DND-41 (cell line): ENCODE results near the gene OR2V2.
"Not testable (repeated sequence)": the region's sequence is repeated elsewhere in the genome, so short reads cannot be mapped to it uniquely, and the experiment has no call there.

Experiments used
- ATAC-seq: fragments of 200-7000 bp; cut with Tn5 transposase; 3 replicates; pipeline ENCODE4 v1.9.1; 2021; ENCODE audit warnings: low read depth; ENCODE audit not compliant: insufficient read depth
- DNase-seq: peaks from one replicate; pipeline ENCODE4 v3.0.0-alpha.2; 2020
- H2AFZ ChIP-seq: 2 replicates; pipeline ENCODE4 v1.6.0; 2012; ENCODE audit warnings: low read depth, low read length
- H3K27ac ChIP-seq: 2 replicates; pipeline ENCODE4 v1.5.1; 2012; ENCODE audit warnings: low read length, inconsistent platforms
- H3K27me3 ChIP-seq: fragments of 200-600 bp; sonication (generic); 2 replicates; pipeline ENCODE4 v1.6.0; 2012; ENCODE audit warnings: low read length, mild to moderate bottlenecking, inconsistent platforms; ENCODE audit not compliant: insufficient read depth, poor library complexity
- H3K36me3 ChIP-seq: 2 replicates; pipeline ENCODE4 v1.5.1; 2012; ENCODE audit warnings: low read length, inconsistent platforms; ENCODE audit not compliant: insufficient read depth
- H3K4me1 ChIP-seq: 2 replicates; pipeline ENCODE4 v1.5.1; 2012; ENCODE audit warnings: mild to moderate bottlenecking, low read length; ENCODE audit not compliant: insufficient read depth
- H3K4me2 ChIP-seq: 2 replicates; pipeline ENCODE4 v1.6.0; 2012; ENCODE audit warnings: mild to moderate bottlenecking, moderate library complexity, low read length, inconsistent platforms; ENCODE audit not compliant: insufficient read depth
- H3K4me3 ChIP-seq, 2 experiments: fragments of 200-600 bp in 1 of 2; shearing (Covaris generic) in 1 of 2; 2 replicates each; pipeline ENCODE4 v1.5.1; 2012 to 2016; ENCODE audit warnings: inconsistent platforms in 2 of 2, low read length in 2 of 2, mild to moderate bottlenecking in 2 of 2, low read depth in 1 of 2, moderate library complexity in 1 of 2
- H3K79me2 ChIP-seq: 2 replicates; pipeline ENCODE4 v1.6.0; 2012; ENCODE audit warnings: low read length, inconsistent platforms; ENCODE audit not compliant: insufficient read depth
- H3K9ac ChIP-seq: 2 replicates; pipeline ENCODE4 v1.6.0; 2012; ENCODE audit warnings: low read depth, mild to moderate bottlenecking, inconsistent platforms, low read length, moderate library complexity
- H3K9me3 ChIP-seq: 2 replicates; pipeline ENCODE4 v1.5.1; 2012; ENCODE audit warnings: low read length, moderate library complexity, mild to moderate bottlenecking, inconsistent platforms; ENCODE audit not compliant: insufficient read depth, severe bottlenecking
- H4K20me1 ChIP-seq: 2 replicates; pipeline ENCODE4 v1.6.0; 2012; ENCODE audit warnings: low read length; ENCODE audit not compliant: insufficient read depth
- CTCF ChIP-seq: IDR thresholded peaks from 2 replicates; pipeline ENCODE4 v1.5.1; 2012; ENCODE audit warnings: borderline replicate concordance, low read length, moderate library complexity, mild to moderate bottlenecking; ENCODE audit not compliant: poor library complexity, severe bottlenecking; ENCODE audit errors: extremely low read depth
- EZH2 ChIP-seq: IDR thresholded peaks from 3 replicates; pipeline ENCODE4 v1.6.1; 2012; ENCODE audit warnings: borderline replicate concordance, low read depth, mild to moderate bottlenecking, moderate library complexity, low read length, inconsistent platforms; ENCODE audit not compliant: severe bottlenecking

Gene OR2V2

GRCh38 chr5:181127456-181127855 is 19.9 kb upstream of the OR2V2 start:
- no peak for TF ChIP-seq EZH2
- no peak for TF ChIP-seq CTCF
- Histone ChIP-seq H3K27me3 (peaks cover 31% of the 10 kb centered on the region), H3K9ac (no peak overlapping the region), H3K36me3 (no peaks in the 10 kb centered on the region), H4K20me1 (no peaks in the 10 kb centered on the region; the same call in 1 of the 2 replicates), H3K4me3 (no peak overlapping the region), H2AFZ (no peak overlapping the region), H3K79me2 (no peaks in the 10 kb centered on the region), H3K4me2 (no peak overlapping the region), H3K9me3 (no peaks in the 10 kb centered on the region), H3K4me1 (no peaks in the 10 kb centered on the region), H3K27ac (no peak overlapping the region)
- DNase-seq (no peak), ATAC-seq (no peak)

GRCh38 chr5:181127907-181128626 is 19.3 kb upstream of the OR2V2 start:
- Histone ChIP-seq H3K27me3 (peaks cover 29% of the 10 kb centered on the region), H2AFZ (no peak overlapping the region), H3K4me1 (no peaks in the 10 kb centered on the region), H3K27ac (no peak overlapping the region), H3K79me2 (no peaks in the 10 kb centered on the region), H3K4me2 (no peak overlapping the region), H3K9ac (no peak overlapping the region), H3K36me3 (no peaks in the 10 kb centered on the region), H4K20me1 (no peaks in the 10 kb centered on the region; the same call in 1 of the 2 replicates), H3K4me3 (no peak overlapping the region), H3K9me3 (no peaks in the 10 kb centered on the region)
- DNase-seq = no peak
- ATAC-seq = no peak
- TF ChIP-seq CTCF (no peak), EZH2 (no peak)

GRCh38 chr5:181129601-181130000 is 17.8 kb upstream of the OR2V2 start:
- no peak overlapping the region for H3K9ac ChIP-seq
- ATAC-seq (no peak), DNase-seq (no peak)
- no peak overlapping the region for H3K4me2 ChIP-seq
- no peaks in the 10 kb centered on the region for H3K4me1 ChIP-seq
- no peak overlapping the region for H2AFZ ChIP-seq
- no peak for TF ChIP-seq EZH2
- TF ChIP-seq CTCF = no peak
- H3K79me2 ChIP-seq = no peaks in the 10 kb centered on the region
- H3K27ac ChIP-seq = no peak overlapping the region
- H3K27me3 ChIP-seq = peaks cover 30% of the 10 kb centered on the region
- no peaks in the 10 kb centered on the region for H3K36me3 ChIP-seq
- no peaks in the 10 kb centered on the region for H3K9me3 ChIP-seq
- H3K4me3 ChIP-seq = no peak overlapping the region
- no peaks in the 10 kb centered on the region; the same call in 1 of the 2 replicates for H4K20me1 ChIP-seq

- H3K36me3 ChIP-seq, H3K9me3 ChIP-seq, H3K9ac ChIP-seq, H4K20me1 ChIP-seq, H3K4me1 ChIP-seq, DNase-seq, H3K4me3 ChIP-seq, H3K27ac ChIP-seq, H3K4me2 ChIP-seq, ATAC-seq, H2AFZ ChIP-seq, H3K79me2 ChIP-seq: not testable (repeated sequence)
- peaks cover 30% of the 10 kb centered on the region for H3K27me3 ChIP-seq
Measured at GRCh38 chr5:181130081-181130480, 17.3 kb upstream of the OR2V2 start.
